Effector memory CD4-positive, alpha-beta T cell (primary cell): Measurements from ENCODE around the gene PPP2R5B.

Experiments
- DNase-seq, 3 donors: peaks; one replicate each; pipeline ENCODE4 v3.0.0-alpha.2; 2020
- H3K27ac ChIP-seq: 2 replicates; pipeline ENCODE4 v1.7.0; 2013; ENCODE audit warnings: mild to moderate bottlenecking, low read length, moderate library complexity; ENCODE audit not compliant: insufficient read depth, poor library complexity, severe bottlenecking
- H3K27me3 ChIP-seq: replicated peaks from 2 replicates; pipeline ENCODE4 v1.7.0; 2013; ENCODE audit warnings: mild to moderate bottlenecking, low read length; ENCODE audit not compliant: insufficient read depth, control insufficient read depth, poor library complexity, severe bottlenecking
- H3K36me3 ChIP-seq: 2 replicates; pipeline ENCODE4 v1.7.0; 2013; ENCODE audit warnings: mild to moderate bottlenecking, low read length, moderate library complexity; ENCODE audit not compliant: control insufficient read depth, insufficient read depth
- H3K4me1 ChIP-seq: 2 replicates; pipeline ENCODE4 v1.7.0; 2013; ENCODE audit warnings: low read length, mild to moderate bottlenecking; ENCODE audit not compliant: control insufficient read depth, insufficient read depth, poor library complexity, severe bottlenecking
- H3K4me3 ChIP-seq: 2 replicates; pipeline ENCODE4 v1.7.0; 2013; ENCODE audit warnings: low read length, low read depth, mild to moderate bottlenecking; ENCODE audit not compliant: insufficient read depth, poor library complexity, severe bottlenecking
- H3K9me3 ChIP-seq: 2 replicates; pipeline ENCODE4 v1.7.0; 2013; ENCODE audit warnings: mild to moderate bottlenecking, low read length, moderate library complexity; ENCODE audit not compliant: control insufficient read depth

PPP2R5B gene

DNA sequence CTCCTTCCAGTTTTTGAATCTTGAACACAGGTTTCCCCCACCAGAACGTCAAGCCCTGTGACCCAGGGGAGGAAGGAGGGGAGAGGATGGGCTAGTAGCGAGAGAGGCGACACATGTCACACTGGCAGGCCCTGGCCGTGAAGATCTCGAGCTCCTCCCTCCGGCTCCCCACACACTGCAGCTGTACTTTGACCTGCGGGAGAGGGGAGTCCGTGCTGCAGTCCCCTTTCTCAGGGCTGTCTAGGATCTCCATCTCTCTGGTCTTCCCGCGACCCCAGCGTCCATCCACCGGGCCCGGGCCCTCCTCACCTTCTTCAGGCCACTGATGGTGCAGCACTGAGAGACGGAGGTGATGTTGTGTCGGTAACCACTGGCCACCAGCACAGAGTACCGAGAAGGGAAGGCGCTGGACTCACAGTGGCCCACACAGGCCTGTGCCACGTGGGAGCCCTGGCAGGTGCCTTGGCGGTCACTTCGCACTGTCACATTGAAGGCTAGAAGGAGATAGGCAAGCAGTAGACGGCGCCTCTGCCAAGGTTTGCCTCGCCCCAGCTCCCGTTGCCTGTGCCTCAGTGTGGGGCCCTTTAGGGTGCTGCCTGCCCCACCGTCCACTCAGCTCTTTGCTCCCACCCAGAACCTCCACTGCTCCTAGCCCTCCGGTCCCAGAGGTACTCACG, 10.3 kb downstream of the PPP2R5B start:
- no peak overlapping the region for H3K4me3 ChIP-seq
- no peak for DNase-seq
- no peak overlapping the region for H3K27ac ChIP-seq
- H3K27me3 ChIP-seq: no peaks in the 10 kb centered on the region
- H3K36me3 ChIP-seq: peaks cover 24% of the 10 kb centered on the region
- no peaks in the 10 kb centered on the region for H3K4me1 ChIP-seq
- no peaks in the 10 kb centered on the region for H3K9me3 ChIP-seq

DNA sequence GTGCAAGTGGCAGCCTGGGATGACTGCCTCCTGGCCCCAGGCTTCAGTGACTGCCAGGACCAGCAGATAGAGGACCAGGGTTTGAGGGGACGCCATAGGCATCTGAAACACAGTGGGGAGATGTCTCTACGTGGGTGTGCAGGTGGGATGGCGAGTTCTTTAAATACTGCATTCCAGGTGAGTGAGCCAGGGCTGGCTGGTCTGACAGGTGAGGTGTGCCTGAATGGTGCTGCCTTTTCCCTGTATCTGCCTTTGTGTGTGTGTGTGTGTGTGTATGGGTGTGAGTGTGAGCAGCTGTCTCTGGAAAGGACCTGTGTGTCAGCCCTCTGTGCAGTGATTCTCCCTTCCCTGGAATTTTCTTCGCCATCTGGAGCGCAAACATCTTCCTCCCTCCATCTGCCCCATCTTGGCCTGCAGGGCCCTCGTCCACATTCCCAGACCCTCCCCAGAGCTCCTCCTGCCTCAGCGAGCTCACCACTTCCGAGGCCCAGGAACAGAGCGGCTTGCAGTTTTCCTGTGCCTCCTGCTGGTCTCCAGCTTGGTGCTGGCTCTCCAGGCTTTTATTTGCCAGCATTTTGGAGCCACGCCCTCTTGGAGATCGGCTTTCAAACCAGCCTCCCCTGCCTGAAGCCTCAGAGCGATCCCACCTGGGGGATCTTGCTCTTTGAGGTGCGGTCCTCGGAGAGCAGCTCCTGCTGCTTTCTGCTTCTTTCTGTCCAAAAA, 11.0 kb downstream of the PPP2R5B start, which contains the start of gene GPHA2:
Gene GPHA2, minus strand, starts transcription at position 535 of the 723 bp plus-strand sequence. Its CDS starts 433 bp downstream, at position 102.
- Histone ChIP-seq H3K4me1 (no peaks in the 10 kb centered on the region), H3K27ac (no peak within 1 kb of the TSS), H3K27me3 (no peaks in the 10 kb centered on the region), H3K36me3 (peaks cover 17% of the 10 kb centered on the region), H3K4me3 (no peak within 1 kb of the TSS), H3K9me3 (no peaks in the 10 kb centered on the region)
- DNase-seq: no peak

DNA sequence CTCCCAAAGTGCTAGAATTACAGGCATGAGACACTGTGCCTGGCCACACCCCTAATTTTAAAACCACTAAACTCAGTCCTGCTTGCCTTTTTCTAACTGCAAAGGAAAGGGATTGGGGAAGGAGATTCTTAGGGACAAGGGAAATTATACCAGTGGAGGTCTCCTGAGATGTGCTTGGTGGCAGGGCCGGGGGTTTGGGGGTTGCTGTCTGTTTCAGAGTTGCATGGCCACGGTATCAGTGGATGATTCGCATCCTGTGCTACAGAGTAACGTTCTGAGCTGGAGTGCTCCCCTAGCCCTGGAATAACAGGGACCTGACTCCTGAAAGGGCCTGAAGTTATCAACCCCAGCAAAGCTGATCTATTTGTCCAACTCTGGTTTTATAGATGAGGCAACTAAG, 12.1 kb downstream of the PPP2R5B start:
- Histone ChIP-seq H3K36me3 (peaks cover 7% of the 10 kb centered on the region), H3K4me3 (no peak overlapping the region), H3K4me1 (no peaks in the 10 kb centered on the region), H3K27ac (no peak overlapping the region), H3K9me3 (no peaks in the 10 kb centered on the region), H3K27me3 (no peaks in the 10 kb centered on the region)
- DNase-seq: no peak

DNA sequence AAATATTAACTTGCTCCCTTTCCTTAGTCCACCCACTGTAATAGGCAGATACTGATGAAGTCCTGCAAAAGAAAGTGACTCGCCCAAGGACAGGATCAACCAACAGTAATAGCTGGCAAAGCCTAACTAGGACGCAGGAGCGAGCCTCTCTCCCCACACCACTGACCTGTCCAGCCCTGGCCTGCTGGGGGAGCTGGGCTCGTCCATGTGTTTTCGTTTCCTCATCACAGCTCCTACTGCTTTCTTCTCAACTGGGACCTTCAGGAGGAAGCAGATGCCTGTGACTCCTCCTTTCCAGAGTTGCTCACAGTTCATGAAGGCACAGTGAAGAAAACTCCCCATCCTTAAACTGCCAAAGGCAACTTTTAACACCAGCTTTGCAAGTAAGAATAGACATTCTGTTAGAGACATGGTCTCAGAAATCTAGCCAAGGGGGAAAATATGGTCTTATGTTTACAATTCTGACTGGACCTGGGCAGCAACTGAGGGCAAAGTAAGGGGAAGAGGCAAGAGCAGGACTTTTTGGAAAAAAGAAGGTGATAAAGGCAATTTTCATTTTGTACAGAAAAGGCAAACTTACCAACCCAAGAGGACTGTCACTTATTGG, 22.8 kb downstream of the PPP2R5B start:
- no peak for DNase-seq
- no peak overlapping the region for H3K4me3 ChIP-seq
- no peaks in the 10 kb centered on the region for H3K27me3 ChIP-seq
- no peaks in the 10 kb centered on the region for H3K4me1 ChIP-seq
- no peaks in the 10 kb centered on the region for H3K36me3 ChIP-seq
- no peaks in the 10 kb centered on the region for H3K9me3 ChIP-seq
- no peak overlapping the region for H3K27ac ChIP-seq

DNA sequence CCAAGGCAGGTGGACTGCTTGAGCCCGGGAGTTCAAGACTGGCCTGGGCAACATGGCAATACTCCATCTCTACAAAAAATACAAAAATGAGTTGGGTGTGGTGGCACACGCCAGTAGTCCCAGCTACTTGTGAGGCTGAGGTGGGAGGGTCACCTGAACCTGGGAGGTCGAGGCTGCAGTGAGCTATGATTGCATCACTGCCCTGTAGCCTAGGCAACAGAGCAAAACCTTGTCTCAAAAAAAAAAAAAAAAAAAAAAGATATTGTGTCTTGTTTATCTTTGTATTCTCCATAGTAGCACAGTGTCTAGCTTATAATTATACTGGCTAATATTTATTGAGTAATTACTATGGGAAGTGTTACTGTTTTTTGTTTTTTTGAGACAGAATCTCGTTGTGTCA, 27.0 kb downstream of the PPP2R5B start:
- Histone ChIP-seq H3K36me3 (no peaks in the 10 kb centered on the region), H3K27ac (no peak overlapping the region), H3K4me3 (no peak overlapping the region), H3K9me3 (no peaks in the 10 kb centered on the region), H3K4me1 (no peaks in the 10 kb centered on the region), H3K27me3 (no peaks in the 10 kb centered on the region)
- no peak for DNase-seq

DNA sequence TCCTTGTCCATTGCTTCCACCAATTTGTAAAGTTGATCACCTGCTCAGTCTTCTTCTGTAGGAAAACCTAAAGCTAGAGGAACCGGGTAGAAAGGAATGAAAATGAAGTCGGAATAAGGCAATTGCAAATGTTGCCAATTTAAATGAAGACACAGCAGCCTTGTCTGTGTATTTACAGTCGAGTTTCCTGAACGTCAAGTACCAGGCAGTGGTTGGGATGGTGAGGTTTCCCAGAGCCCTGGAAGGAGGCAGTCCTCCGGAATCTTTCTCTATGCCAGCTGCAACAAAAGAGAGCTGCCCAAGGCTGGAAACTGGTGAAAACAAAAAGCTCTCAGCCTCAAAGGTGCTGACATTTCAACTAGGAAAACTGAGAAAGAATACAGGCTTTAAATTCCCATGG, 29.7 kb downstream of the PPP2R5B start:
- Histone ChIP-seq H3K4me3 (no peak overlapping the region), H3K27ac (no peak overlapping the region), H3K9me3 (no peaks in the 10 kb centered on the region), H3K4me1 (no peaks in the 10 kb centered on the region), H3K27me3 (no peaks in the 10 kb centered on the region), H3K36me3 (no peaks in the 10 kb centered on the region)
- DNase-seq: no peak

DNA sequence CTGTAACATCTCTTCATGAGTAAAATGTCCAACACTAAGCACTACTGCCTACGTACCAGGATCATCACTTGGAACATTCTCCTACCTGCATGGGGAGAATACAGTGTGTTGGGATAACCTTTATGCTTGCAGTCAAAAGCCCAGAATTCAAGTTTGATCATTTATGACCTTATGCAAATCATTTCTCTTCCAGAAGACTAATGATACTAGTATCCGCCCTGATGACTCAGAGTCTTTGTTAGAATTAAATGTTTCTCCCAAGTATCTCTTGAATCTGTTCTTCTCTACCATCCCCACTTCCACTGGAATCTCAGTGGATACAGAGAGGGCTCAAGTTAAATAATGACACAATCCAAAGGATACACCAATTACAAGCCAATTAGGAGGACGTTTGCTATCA, 35.0 kb downstream of the PPP2R5B start:
- Histone ChIP-seq H3K4me1 (no peaks in the 10 kb centered on the region), H3K4me3 (no peak overlapping the region), H3K27ac (no peak overlapping the region), H3K27me3 (no peaks in the 10 kb centered on the region), H3K9me3 (no peaks in the 10 kb centered on the region), H3K36me3 (no peaks in the 10 kb centered on the region)
- DNase-seq: no peak

DNA sequence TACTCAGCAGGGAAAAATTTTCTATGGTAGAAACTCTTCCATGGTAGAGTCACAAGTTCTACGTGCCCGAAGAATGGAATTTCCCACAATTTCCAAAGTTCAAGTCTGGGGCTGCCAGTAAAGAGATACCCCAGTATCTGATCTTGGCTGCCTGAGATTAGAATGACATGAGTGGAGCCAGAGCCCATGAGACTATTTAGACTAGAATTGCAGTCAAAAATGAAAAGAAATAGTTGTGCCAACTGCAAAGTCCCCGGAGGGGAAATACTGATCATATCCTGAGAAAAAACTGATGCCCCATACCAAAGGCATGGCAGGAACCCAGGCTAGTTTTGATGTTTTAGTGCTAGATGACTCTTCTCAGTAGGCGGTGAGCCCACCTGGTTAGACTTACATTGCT, 36.2 kb downstream of the PPP2R5B start:
- no peaks in the 10 kb centered on the region for H3K9me3 ChIP-seq
- no peaks in the 10 kb centered on the region for H3K36me3 ChIP-seq
- no peaks in the 10 kb centered on the region for H3K27me3 ChIP-seq
- DNase-seq: no peak
- no peak overlapping the region for H3K4me3 ChIP-seq
- no peaks in the 10 kb centered on the region for H3K4me1 ChIP-seq
- H3K27ac ChIP-seq: no peak overlapping the region

DNA sequence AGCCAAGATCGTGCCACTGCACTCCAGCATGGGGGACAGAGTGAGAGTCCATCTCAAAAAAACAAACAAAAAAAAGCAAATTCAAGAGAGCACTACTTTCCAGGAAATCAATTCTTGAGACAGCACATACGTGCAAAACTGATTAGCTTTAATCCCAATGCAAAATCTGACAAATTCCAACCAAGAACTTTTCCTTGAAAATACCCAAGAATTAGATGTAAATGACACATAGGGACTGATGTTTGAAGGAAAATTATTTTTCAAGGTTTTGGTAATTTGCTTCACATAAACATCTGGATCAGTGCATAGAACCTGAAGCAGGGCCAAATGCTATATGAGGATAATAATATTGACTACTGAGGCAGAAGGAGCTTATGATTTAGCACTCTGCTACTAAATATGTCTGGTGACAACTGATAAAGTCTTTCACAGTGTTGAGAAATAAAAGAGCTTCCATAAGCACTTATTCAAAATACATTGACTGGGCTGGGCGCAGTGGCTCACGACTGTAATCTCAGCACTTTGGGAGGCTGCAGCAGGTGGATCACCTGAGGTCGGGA, 38.7 kb downstream of the PPP2R5B start:
- no peaks in the 10 kb centered on the region for H3K27me3 ChIP-seq
- no peak overlapping the region for H3K4me3 ChIP-seq
- no peak for DNase-seq
- H3K27ac ChIP-seq: no peak overlapping the region
- no peaks in the 10 kb centered on the region for H3K36me3 ChIP-seq
- H3K9me3 ChIP-seq: no peaks in the 10 kb centered on the region
- no peaks in the 10 kb centered on the region for H3K4me1 ChIP-seq

DNA sequence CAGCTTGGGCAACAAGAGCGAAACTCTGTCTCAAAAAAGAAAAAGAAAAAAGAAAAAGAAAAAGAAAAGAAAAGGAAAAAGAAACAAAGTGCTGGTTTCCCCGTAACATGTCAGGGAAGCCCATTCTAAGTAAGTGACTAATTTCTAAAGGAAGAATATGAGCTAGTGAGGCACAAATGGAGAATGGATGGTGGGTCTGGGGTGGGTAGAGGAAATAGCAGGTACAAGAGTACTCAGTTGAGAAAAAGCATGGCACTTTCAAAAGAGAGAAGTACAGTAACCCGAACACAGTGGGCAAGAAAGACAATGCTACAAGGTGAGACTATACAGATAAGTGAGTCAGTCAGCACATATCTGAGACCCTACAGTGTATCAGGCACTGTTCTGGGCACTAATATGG, 42.9 kb downstream of the PPP2R5B start:
- Histone ChIP-seq H3K4me3 (no peak overlapping the region), H3K27me3 (no peaks in the 10 kb centered on the region), H3K9me3 (no peaks in the 10 kb centered on the region), H3K4me1 (peaks cover 10% of the 10 kb centered on the region), H3K27ac (no peak overlapping the region), H3K36me3 (no peaks in the 10 kb centered on the region)
- DNase-seq: no peak
